Left ventricle myocardium inferior (tissue), 1 donor: Measurements from ENCODE around the gene CCND3. TPM values are rescaled to one million over a fixed set of nuclear protein-coding genes. Genes with fewer than 3 reads are reported as not detected.

Experiments used
- DNase-seq: peaks from one replicate; pipeline ENCODE4 v3.0.0-alpha.2; 2020
- H3K27ac ChIP-seq: fragments of 200-600 bp; replicated peaks from 2 replicates; pipeline ENCODE4 v1.8.0; 2021
- H3K27me3 ChIP-seq: fragments of 200-600 bp; 2 replicates; pipeline ENCODE4 v1.8.0; 2021; ENCODE audit warnings: low read depth
- H3K36me3 ChIP-seq: fragments of 200-600 bp; 2 replicates; pipeline ENCODE4 v1.8.0; 2021
- H3K4me1 ChIP-seq: fragments of 200-600 bp; 2 replicates; pipeline ENCODE4 v1.8.0; 2021
- H3K4me3 ChIP-seq: fragments of 200-600 bp; 2 replicates; pipeline ENCODE4 v1.8.0; 2021; ENCODE audit warnings: mild to moderate bottlenecking, moderate library complexity
- H3K9me3 ChIP-seq: fragments of 200-600 bp; replicated peaks from 2 replicates; pipeline ENCODE4 v1.8.0; 2021
- CTCF ChIP-seq: fragments of 200-600 bp; IDR thresholded peaks from 2 replicates; pipeline ENCODE4 v1.8.0; 2021; ENCODE audit warnings: antibody characterized with exemption, mild to moderate bottlenecking, borderline replicate concordance
- intact Hi-C: fragments of 100-400 bp; cut with micrococcal nuclease; formaldehyde crosslinking; loops from one replicate; pipeline ENCODE4 v1.11.0; 2022
- total RNA-seq: library from RNA; stranded (reverse); fragmentation: NEBNext Ultra II Directional; extraction: Animal tissue kit (Norgen Biotek cat#: 25700); gene quantifications from one replicate; pipeline ENCODE4 v1.2.1, GENCODE V29; 2021
- donor health status: DM: no; HTN: yes; CAD: no; lungs with severe emphysema.

Gene CCND3
- total RNA-seq, 1 donor from 2014 or later, result 44.5 TPM

GRCh38 chr6:41892921-41893564 is 48.6 kb downstream of the CCND3 start:
- H3K9me3 ChIP-seq, result no peaks in the 10 kb centered on the region
- no peak overlapping the region for H3K27ac ChIP-seq
- H3K27me3 ChIP-seq, result no peaks in the 10 kb centered on the region
- no peaks in the 10 kb centered on the region for H3K36me3 ChIP-seq
- no peak for DNase-seq
- no peak for TF ChIP-seq CTCF
- H3K4me1 ChIP-seq, result peaks cover 28% of the 10 kb centered on the region
- no peak overlapping the region for H3K4me3 ChIP-seq
- intact Hi-C loops, result no loop called here

- intact Hi-C loops, result no loop called here
These were observed 54.3 kb downstream of the CCND3 start for GRCh38 chr6:41887331-41887751.

GRCh38 chr6:41885930-41886329 is 55.7 kb downstream of the CCND3 start:
- no peak for TF ChIP-seq CTCF
- H3K4me3 ChIP-seq, result no peak overlapping the region
- no peaks in the 10 kb centered on the region for H3K27me3 ChIP-seq
- intact Hi-C loops, result no loop called here
- DNase-seq, result no peak
- no peaks in the 10 kb centered on the region for H3K9me3 ChIP-seq
- H3K4me1 ChIP-seq, result no peaks in the 10 kb centered on the region
- H3K36me3 ChIP-seq, result no peaks in the 10 kb centered on the region
- H3K27ac ChIP-seq, result no peak overlapping the region

More at GRCh38 chr6:41887331-41887751, 54.3 kb downstream of the CCND3 start:
- Histone ChIP-seq H3K27me3 (no peaks in the 10 kb centered on the region), H3K4me1 (no peaks in the 10 kb centered on the region), H3K36me3 (no peaks in the 10 kb centered on the region), H3K4me3 (no peak overlapping the region), H3K9me3 (no peaks in the 10 kb centered on the region), H3K27ac (no peak overlapping the region)
- DNase-seq, result no peak
- no peak for TF ChIP-seq CTCF

- TF ChIP-seq CTCF, result no peak
- H3K27me3 ChIP-seq, result no peaks in the 10 kb centered on the region
- intact Hi-C loops, result no loop called here
- no peaks in the 10 kb centered on the region for H3K36me3 ChIP-seq
- no peak overlapping the region for H3K27ac ChIP-seq
- no peak for DNase-seq
- H3K9me3 ChIP-seq, result no peaks in the 10 kb centered on the region
- no peaks in the 10 kb centered on the region for H3K4me1 ChIP-seq
- H3K4me3 ChIP-seq, result no peak overlapping the region
These were observed 56.7 kb downstream of the CCND3 start for GRCh38 chr6:41884957-41885356.

Other genes starting within 250 kb of the CCND3 start
- gene TFEB, start 206.2 kb downstream of the CCND3 start, total RNA-seq, result 39.9 TPM
- gene PGC, start 194.4 kb downstream of the CCND3 start, total RNA-seq, result not detected
- 5.3 TPM for gene FRS3, start 161.9 kb downstream of the CCND3 start, total RNA-seq
- 0.88 TPM for gene PRICKLE4, start 161.0 kb downstream of the CCND3 start, total RNA-seq
- 177 TPM for gene TOMM6, start 154.1 kb downstream of the CCND3 start, total RNA-seq
- 0.71 TPM for gene USP49, start 46.4 kb downstream of the CCND3 start, total RNA-seq
- gene MED20, start 20.7 kb downstream of the CCND3 start, total RNA-seq, result 18.1 TPM
- 9.0 TPM for gene BYSL, start 20.3 kb downstream of the CCND3 start, total RNA-seq
- gene TAF8, start 108.7 kb upstream of the CCND3 start, total RNA-seq, result 28.5 TPM
- gene C6orf132, start 200.8 kb upstream of the CCND3 start, total RNA-seq, result 1.4 TPM
- gene GUCA1A, start 231.6 kb upstream of the CCND3 start, total RNA-seq, result not detected